Stomach (tissue), 9 donors: ENCODE results near the gene CDYL. TPM values are rescaled to one million over a fixed set of nuclear protein-coding genes. Genes with fewer than 3 reads are reported as not detected.

Source experiments
- DNase-seq, 2 donors: peaks; one replicate each; pipeline versions ENCODE4 v3.0.0 to v3.0.0-alpha.2; 2013 to 2019
- H3K27ac ChIP-seq, 5 donors: fragments of 200-600 bp in 4 of 5; sonication (generic) in 4 of 5; one replicate each; pipeline ENCODE4 v1.5.1; 2013 to 2019; ENCODE audit warnings: mild to moderate bottlenecking in 1 of 5, moderate library complexity in 1 of 5
- H3K27me3 ChIP-seq, 3 donors: fragments of 200-600 bp; sonication (generic); one replicate each; pipeline ENCODE4 v1.5.1; 2017 to 2019; ENCODE audit warnings: mixed run types in 1 of 3
- H3K36me3 ChIP-seq, 4 donors: fragments of 200-600 bp; sonication (generic); 1 replicate in 3 of 4; 2 replicates in 1 of 4; pipeline ENCODE4 v1.5.1; 2016 to 2019
- H3K4me1 ChIP-seq, 4 donors: fragments of 200-600 bp; sonication (generic); one replicate each; pipeline ENCODE4 v1.5.1; 2016 to 2019
- H3K4me3 ChIP-seq, 4 donors: fragments of 200-600 bp; sonication (generic) in 3 of 4; one replicate each; pipeline ENCODE4 v1.5.1; 2016 to 2019; ENCODE audit warnings: mild to moderate bottlenecking in 1 of 4
- H3K9me3 ChIP-seq, 4 donors: fragments of 200-600 bp; sonication (generic); one replicate each; pipeline ENCODE4 v1.5.1; 2016 to 2019
- EP300 ChIP-seq: sonication (generic); formaldehyde crosslinking; IDR thresholded peaks from one replicate; pipeline ENCODE4 v1.6.1; 2017; ENCODE audit warnings: antibody characterized with exemption
- POLR2A ChIP-seq, 4 donors: fragments of 450-650 bp; IDR thresholded peaks; one replicate each; pipeline ENCODE4 v1.6.1; 2016; ENCODE audit warnings: antibody characterized with exemption in 4 of 4, control low read depth in 2 of 4, mild to moderate bottlenecking in 1 of 4, moderate library complexity in 1 of 4
- POLR2AphosphoS5 ChIP-seq, 3 donors: sonication (generic); formaldehyde crosslinking; IDR thresholded peaks; one replicate each; pipeline ENCODE4 v1.6.1; 2016; ENCODE audit warnings: antibody characterized with exemption in 3 of 3
- WGBS, 5 donors: extraction: QIAGEN DNeasy Blood & Tissue Kit in 3 of 5; methylation state at CpG; one replicate each; pipeline versions ENCODE4 v1.1.5 to v1.1.7; 2013 to 2018; 5-methylcytosine and 5-hydroxymethylcytosine counted together
- intact Hi-C: fragments of 100-400 bp; cut with DNase I; formaldehyde crosslinking; loops from one replicate; pipeline ENCODE4 v1.15.1; 2023; ENCODE audit warnings: low total_unique reads
- polyA plus RNA-seq, 3 donors: library from polyadenylated mRNA; stranded (reverse); fragments of 200-250 nt; gene quantifications; one replicate each; pipeline ENCODE4 v1.2.3, GENCODE V29; 2013
- total RNA-seq, 5 donors: library from RNA; depleted of rRNA; stranded (reverse); fragments of >200 nt; gene quantifications; one replicate each; pipeline versions ENCODE4 v1.1.0 to v1.2.3, GENCODE V29; 2014 to 2016
- TF ChIP-seq, protein P1 (sequence below), 7 experiments: fragments of 450-650 bp in 4 of 7; fragments of 200-600 bp in 3 of 7; sonication (generic) in 3 of 7; IDR thresholded peaks; one replicate each; pipeline ENCODE4 v1.5.1; 2016 to 2019; ENCODE audit warnings: antibody characterized with exemption in 7 of 7, control low read depth in 2 of 7, mild to moderate bottlenecking in 1 of 7
- donor health status: healthy with polysubstance abuse.
- donor health status: Bipolar disorder and iron deficiency.
- donor health status: healthy.

The CDYL gene
- total and polyA plus RNA-seq, 8 donors = 6.2 to 226 (median 18.4) TPM

GRCh38 chr6:4969609-4970285, 193.5 kb downstream of the CDYL start:
- 87 to 90% (median 88%) methylated on average over 8 of the region's 8 CpGs for WGBS, 5 donors
- Histone ChIP-seq H3K9me3 (no peaks in the 10 kb centered on the region), H3K27me3 (no peaks in the 10 kb centered on the region), H3K4me1 (peaks cover 0 to 24% (median 6%) of the 10 kb centered on the region in 4 donors), H3K4me3 (no peak overlapping the region), H3K27ac (no peak overlapping the region), H3K36me3 (no peaks in the 10 kb centered on the region)
- TF ChIP-seq POLR2A (IDR thresholded peaks at IDR 0.05) = no peak
- TF ChIP-seq EP300 = no peak
- no peak for TF ChIP-seq POLR2AphosphoS5 (IDR thresholded peaks at IDR 0.05)
- no peak for DNase-seq
- intact Hi-C loops = no loop called here

DNA sequence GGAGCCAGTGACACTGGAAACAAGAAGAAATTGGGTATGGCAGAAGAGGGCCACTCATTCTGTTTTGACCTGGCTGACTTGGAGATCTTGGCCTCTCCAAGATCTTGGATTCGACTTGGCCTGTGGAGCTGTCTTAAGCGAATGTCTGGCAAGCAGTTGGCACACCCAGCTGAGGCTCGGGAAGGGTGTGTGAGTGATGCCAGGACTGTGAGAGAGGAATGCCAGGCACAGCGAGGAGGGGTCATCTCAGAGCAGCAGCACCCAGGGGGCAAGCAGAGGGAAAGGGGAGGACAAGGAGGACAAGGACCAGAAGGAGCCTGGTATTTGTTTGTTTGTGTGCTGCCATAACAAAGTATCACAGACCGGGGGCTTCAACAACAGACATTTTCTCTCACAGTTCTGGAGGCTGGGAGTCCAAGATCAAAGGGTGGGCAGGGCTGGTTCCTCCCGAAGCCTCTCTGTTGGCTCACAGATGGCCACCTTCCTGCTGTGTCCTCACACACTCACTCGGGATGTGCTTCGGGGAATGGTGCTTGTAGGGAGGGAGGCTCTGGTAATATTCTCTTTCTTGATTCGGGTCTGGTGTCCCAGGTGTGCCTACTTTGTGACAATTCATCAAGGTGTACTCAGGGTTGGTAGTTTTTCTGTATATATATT, 194.7 kb downstream of the CDYL start:
- TF ChIP-seq POLR2AphosphoS5 (IDR thresholded peaks at IDR 0.05) (no peak), EP300 (no peak), POLR2A (IDR thresholded peaks at IDR 0.05) (no peak)
- TF ChIP-seq, protein P1, sequence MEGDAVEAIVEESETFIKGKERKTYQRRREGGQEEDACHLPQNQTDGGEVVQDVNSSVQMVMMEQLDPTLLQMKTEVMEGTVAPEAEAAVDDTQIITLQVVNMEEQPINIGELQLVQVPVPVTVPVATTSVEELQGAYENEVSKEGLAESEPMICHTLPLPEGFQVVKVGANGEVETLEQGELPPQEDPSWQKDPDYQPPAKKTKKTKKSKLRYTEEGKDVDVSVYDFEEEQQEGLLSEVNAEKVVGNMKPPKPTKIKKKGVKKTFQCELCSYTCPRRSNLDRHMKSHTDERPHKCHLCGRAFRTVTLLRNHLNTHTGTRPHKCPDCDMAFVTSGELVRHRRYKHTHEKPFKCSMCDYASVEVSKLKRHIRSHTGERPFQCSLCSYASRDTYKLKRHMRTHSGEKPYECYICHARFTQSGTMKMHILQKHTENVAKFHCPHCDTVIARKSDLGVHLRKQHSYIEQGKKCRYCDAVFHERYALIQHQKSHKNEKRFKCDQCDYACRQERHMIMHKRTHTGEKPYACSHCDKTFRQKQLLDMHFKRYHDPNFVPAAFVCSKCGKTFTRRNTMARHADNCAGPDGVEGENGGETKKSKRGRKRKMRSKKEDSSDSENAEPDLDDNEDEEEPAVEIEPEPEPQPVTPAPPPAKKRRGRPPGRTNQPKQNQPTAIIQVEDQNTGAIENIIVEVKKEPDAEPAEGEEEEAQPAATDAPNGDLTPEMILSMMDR (IDR thresholded peaks at IDR 0.05) = no peak
- Histone ChIP-seq H3K4me1 (peaks cover 0 to 17% (median 7%) of the 10 kb centered on the region in 4 donors), H3K4me3 (no peak overlapping the region), H3K27ac (no peak overlapping the region), H3K36me3 (no peaks in the 10 kb centered on the region), H3K9me3 (no peaks in the 10 kb centered on the region), H3K27me3 (no peaks in the 10 kb centered on the region)
- peak in 1 of 2 donors; percentile 43 for DNase-seq
- 61 to 67% (median 62%) methylated on average over 9 of the region's 9 CpGs for WGBS, 5 donors
- intact Hi-C loops = no loop called here

- no peak overlapping the region for H3K27ac ChIP-seq
- TF ChIP-seq POLR2AphosphoS5 (IDR thresholded peaks at IDR 0.05) (no peak), EP300 (no peak), POLR2A (IDR thresholded peaks at IDR 0.05) (no peak)
- TF ChIP-seq, protein P1 (IDR thresholded peaks at IDR 0.05) = no peak
- peaks cover 0 to 15% (median 7%) of the 10 kb centered on the region in 4 donors for H3K4me1 ChIP-seq
- no peaks in the 10 kb centered on the region for H3K9me3 ChIP-seq
- H3K36me3 ChIP-seq = no peaks in the 10 kb centered on the region
- intact Hi-C loops = no loop called here
- no peak overlapping the region for H3K4me3 ChIP-seq
- WGBS, 5 donors = 75 to 89% (median 84%) methylated on average over 7 of the region's 7 CpGs
- peak in 1 of 2 donors; percentile 30 for DNase-seq
- no peaks in the 10 kb centered on the region for H3K27me3 ChIP-seq
Measured at GRCh38 chr6:4971851-4972250, 195.6 kb downstream of the CDYL start.

DNA sequence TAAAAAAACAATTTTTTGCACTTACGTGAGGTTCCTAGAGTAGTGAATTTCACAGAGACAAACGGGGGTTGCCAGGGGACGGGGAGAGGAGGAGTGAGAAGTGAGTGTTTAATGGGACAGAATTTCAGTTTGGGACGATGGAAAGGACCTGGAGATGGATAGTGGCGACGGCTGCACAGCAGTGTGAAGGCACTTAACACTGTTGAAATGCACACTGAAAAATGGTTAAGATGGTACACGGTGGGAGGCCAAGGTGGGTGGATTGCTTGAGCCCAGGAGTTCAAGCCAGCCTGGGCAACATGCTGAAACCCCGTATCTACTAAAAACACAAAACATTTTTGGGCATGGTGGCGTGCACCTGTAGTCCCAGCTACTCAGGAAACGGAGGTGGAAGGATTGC, 196.2 kb downstream of the CDYL start:
- Histone ChIP-seq H3K4me3 (no peak overlapping the region), H3K36me3 (no peaks in the 10 kb centered on the region), H3K4me1 (peaks cover 0 to 15% (median 7%) of the 10 kb centered on the region in 4 donors), H3K27me3 (no peaks in the 10 kb centered on the region), H3K27ac (no peak overlapping the region), H3K9me3 (no peaks in the 10 kb centered on the region)
- DNase-seq = no peak
- WGBS, 5 donors = 78 to 86% (median 83%) methylated on average over 10 of the region's 10 CpGs
- intact Hi-C loops = no loop called here
- no peak for TF ChIP-seq POLR2AphosphoS5 (IDR thresholded peaks at IDR 0.05)

DNA sequence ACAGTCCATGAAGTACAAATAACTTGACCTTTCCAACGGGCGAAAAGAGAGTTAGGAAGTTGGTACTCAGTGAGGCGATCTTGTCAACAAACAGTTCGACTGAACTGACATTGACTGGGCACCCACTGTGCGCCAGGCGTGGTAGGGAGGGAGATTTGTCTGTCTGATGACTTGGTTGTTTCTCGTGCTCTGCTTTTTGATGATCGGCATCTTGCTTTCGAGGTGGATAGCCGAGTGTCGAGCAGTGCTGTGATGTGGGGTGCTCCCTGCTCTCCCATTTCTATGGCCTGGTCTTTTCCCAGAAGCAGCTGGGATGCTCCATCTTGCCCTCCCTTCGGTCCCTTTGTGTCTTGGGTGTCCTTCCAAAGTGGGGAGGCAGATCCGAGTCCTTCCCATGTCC, 197.2 kb downstream of the CDYL start:
- TF ChIP-seq, protein P1 (IDR thresholded peaks at IDR 0.05) = no peak
- TF ChIP-seq POLR2A (IDR thresholded peaks at IDR 0.05) = no peak
- no peak for TF ChIP-seq EP300
- no peak for TF ChIP-seq POLR2AphosphoS5 (IDR thresholded peaks at IDR 0.05)
- no peaks in the 10 kb centered on the region for H3K27me3 ChIP-seq
- H3K27ac ChIP-seq = peak overlapping the region in 1 of 5 donors; percentile 67
- no peaks in the 10 kb centered on the region for H3K36me3 ChIP-seq
- intact Hi-C loops = no loop called here
- no peak for DNase-seq
- 85 to 93% (median 89%) methylated on average over 12 to 13 of the region's 13 CpGs for WGBS, 5 donors
- H3K9me3 ChIP-seq = no peaks in the 10 kb centered on the region
- H3K4me3 ChIP-seq = no peak overlapping the region
- peaks cover 0 to 15% (median 7%) of the 10 kb centered on the region in 4 donors for H3K4me1 ChIP-seq
